Thyroid gland (tissue), 4 donors: ENCODE data around the gene LDB2. TPM values are rescaled to one million over a fixed set of nuclear protein-coding genes. Genes with fewer than 3 reads are reported as not detected.

Experiments used
- DNase-seq, 2 donors: peaks; one replicate each; pipeline ENCODE4 v3.0.0-alpha.2; 2019
- H3K27ac ChIP-seq, 3 donors: fragments of 200-600 bp; sonication (generic); 1 replicate in 2 of 3; 2 replicates in 1 of 3; pipeline ENCODE4 v1.5.1; 2016 to 2019; ENCODE audit warnings: mild to moderate bottlenecking in 1 of 3, moderate library complexity in 1 of 3
- H3K27me3 ChIP-seq: fragments of 200-600 bp; sonication (generic); one replicate; pipeline ENCODE4 v1.5.1; 2019
- H3K36me3 ChIP-seq, 2 donors: fragments of 200-600 bp; sonication (generic); one replicate each; pipeline ENCODE4 v1.5.1; 2016 to 2019
- H3K4me1 ChIP-seq, 2 donors: fragments of 200-600 bp; sonication (generic); one replicate each; pipeline ENCODE4 v1.5.1; 2017 to 2019
- H3K4me3 ChIP-seq, 3 donors: fragments of 200-600 bp; sonication (generic); replicated peaks in 1 of 3; 1 replicate in 2 of 3; 2 replicates in 1 of 3; pipeline ENCODE4 v1.5.1; 2016; ENCODE audit warnings: mild to moderate bottlenecking in 1 of 3
- H3K9me3 ChIP-seq: fragments of 200-600 bp; sonication (generic); one replicate; pipeline ENCODE4 v1.5.1; 2017
- POLR2A ChIP-seq, 2 donors: fragments of 450-650 bp; IDR thresholded peaks; one replicate each; pipeline ENCODE4 v1.6.1; 2017; ENCODE audit warnings: antibody characterized with exemption in 2 of 2, mild to moderate bottlenecking in 2 of 2, moderate library complexity in 1 of 2
- WGBS, 2 donors: methylation state at CpG; one replicate each; pipeline ENCODE4 v1.1.5; 2017; 5-methylcytosine and 5-hydroxymethylcytosine counted together
- intact Hi-C: fragments of 100-400 bp; cut with DNase I; formaldehyde crosslinking; loops from one replicate; pipeline ENCODE4 v1.15.1; 2023
- total RNA-seq, 4 donors: library from RNA; depleted of rRNA; stranded (reverse); fragments of >200 nt; gene quantifications; one replicate each; pipeline ENCODE4 v1.2.3, GENCODE V29; 2016
- TF ChIP-seq, protein P1 (sequence below), 6 experiments: fragments of 200-600 bp in 3 of 6; fragments of 450-650 bp in 3 of 6; sonication (generic) in 3 of 6; IDR thresholded peaks; one replicate each; pipeline ENCODE4 v1.5.1; 2016 to 2019; ENCODE audit warnings: antibody characterized with exemption in 6 of 6, mild to moderate bottlenecking in 2 of 6, inconsistent platforms in 1 of 6, moderate library complexity in 1 of 6

Gene LDB2
- total RNA-seq, 4 donors from 2014 or later, result 19.9 to 71.5 (median 41.1) TPM

DNA sequence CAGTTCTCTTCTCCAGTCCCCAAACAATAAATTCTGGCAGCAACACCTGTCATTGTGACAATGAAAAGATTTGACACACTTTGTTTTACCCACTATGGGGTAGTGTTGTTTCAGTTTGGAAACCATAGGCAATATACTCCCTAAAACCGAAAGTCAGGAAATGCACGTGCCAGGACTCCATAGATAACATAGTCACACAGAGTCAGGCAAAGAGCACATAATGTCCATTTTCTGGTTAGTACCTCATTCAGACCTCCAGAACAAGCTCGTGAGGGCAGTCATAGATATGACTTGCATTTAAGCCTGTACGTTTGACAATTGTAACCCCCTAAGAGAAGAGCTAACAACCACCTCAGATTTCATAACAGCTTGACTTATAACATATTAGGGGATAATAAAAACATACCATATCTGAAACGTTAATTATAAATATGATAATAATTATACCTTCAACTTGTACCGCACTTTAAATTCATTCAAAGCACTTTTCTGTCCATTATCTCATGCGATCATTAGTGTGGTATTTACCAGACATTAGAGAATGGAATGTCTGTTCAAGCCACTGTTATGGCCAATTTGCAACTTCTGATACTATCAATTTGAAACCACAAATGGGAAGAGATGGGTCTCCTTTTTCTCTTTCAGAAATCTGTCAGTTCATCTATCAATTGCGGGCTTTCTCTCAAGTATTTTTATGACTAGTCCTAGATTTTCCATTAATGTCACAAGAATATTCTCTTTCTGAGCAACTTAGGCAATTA, 147.4 kb downstream of the LDB2 start:
- H3K27ac ChIP-seq, result no peak overlapping the region
- no peak for TF ChIP-seq POLR2A (IDR thresholded peaks at IDR 0.05)
- TF ChIP-seq, protein P1, sequence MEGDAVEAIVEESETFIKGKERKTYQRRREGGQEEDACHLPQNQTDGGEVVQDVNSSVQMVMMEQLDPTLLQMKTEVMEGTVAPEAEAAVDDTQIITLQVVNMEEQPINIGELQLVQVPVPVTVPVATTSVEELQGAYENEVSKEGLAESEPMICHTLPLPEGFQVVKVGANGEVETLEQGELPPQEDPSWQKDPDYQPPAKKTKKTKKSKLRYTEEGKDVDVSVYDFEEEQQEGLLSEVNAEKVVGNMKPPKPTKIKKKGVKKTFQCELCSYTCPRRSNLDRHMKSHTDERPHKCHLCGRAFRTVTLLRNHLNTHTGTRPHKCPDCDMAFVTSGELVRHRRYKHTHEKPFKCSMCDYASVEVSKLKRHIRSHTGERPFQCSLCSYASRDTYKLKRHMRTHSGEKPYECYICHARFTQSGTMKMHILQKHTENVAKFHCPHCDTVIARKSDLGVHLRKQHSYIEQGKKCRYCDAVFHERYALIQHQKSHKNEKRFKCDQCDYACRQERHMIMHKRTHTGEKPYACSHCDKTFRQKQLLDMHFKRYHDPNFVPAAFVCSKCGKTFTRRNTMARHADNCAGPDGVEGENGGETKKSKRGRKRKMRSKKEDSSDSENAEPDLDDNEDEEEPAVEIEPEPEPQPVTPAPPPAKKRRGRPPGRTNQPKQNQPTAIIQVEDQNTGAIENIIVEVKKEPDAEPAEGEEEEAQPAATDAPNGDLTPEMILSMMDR (IDR thresholded peaks at IDR 0.05), result no peak
- intact Hi-C loops, result no loop called here
- DNase-seq, result no peak
- H3K4me1 ChIP-seq, result no peaks in the 10 kb centered on the region
- H3K27me3 ChIP-seq, result no peaks in the 10 kb centered on the region
- H3K9me3 ChIP-seq, result no peaks in the 10 kb centered on the region
- 71 to 84% methylated on average over 8 of the region's 8 CpGs for WGBS, 2 donors
- no peaks in the 10 kb centered on the region for H3K36me3 ChIP-seq
- no peak overlapping the region for H3K4me3 ChIP-seq

DNA sequence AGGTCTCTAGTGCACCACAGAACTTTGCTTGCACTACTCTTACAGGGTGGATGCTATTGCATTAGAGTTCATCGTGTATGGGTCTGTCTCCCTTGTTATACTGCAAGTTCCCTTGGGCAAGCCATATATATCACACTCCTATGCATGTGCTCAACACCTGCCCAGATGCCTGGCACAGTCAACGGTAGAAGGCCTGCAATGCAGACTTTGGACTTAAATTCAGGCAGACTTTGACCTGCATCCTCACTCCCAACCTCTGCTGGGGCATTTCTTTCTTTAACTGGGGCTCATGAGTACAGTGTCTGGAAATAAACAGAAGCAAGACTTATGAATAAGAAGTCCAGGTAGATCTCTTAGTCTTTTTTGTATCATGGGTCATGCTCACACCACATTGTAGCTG, 148.2 kb downstream of the LDB2 start:
- no peak overlapping the region for H3K4me3 ChIP-seq
- TF ChIP-seq, protein P1 (IDR thresholded peaks at IDR 0.05), result no peak
- no peak for TF ChIP-seq POLR2A (IDR thresholded peaks at IDR 0.05)
- no peaks in the 10 kb centered on the region for H3K36me3 ChIP-seq
- intact Hi-C loops, result no loop called here
- no peaks in the 10 kb centered on the region for H3K27me3 ChIP-seq
- DNase-seq, result no peak
- no peaks in the 10 kb centered on the region for H3K4me1 ChIP-seq
- H3K9me3 ChIP-seq, result no peaks in the 10 kb centered on the region
- H3K27ac ChIP-seq, result no peak overlapping the region
- 98 to 100% methylated on average over 2 of the region's 2 CpGs for WGBS, 2 donors

GRCh38 chr4:16745887-16746286, 152.6 kb downstream of the LDB2 start:
- intact Hi-C loops, result no loop called here
- no peak for TF ChIP-seq POLR2A (IDR thresholded peaks at IDR 0.05)
- TF ChIP-seq, protein P1 (IDR thresholded peaks at IDR 0.05), result no peak
- H3K36me3 ChIP-seq, result no peaks in the 10 kb centered on the region
- 96 to 97% methylated on average over 3 of the region's 3 CpGs for whole genome bisulfite sequencing, 2 donors
- no peaks in the 10 kb centered on the region for H3K9me3 ChIP-seq
- no peaks in the 10 kb centered on the region for H3K27me3 ChIP-seq
- no peak for DNase-seq
- H3K4me3 ChIP-seq, result no peak overlapping the region
- no peak overlapping the region for H3K27ac ChIP-seq
- no peaks in the 10 kb centered on the region for H3K4me1 ChIP-seq

GRCh38 chr4:16745009-16745635, 153.3 kb downstream of the LDB2 start:
- H3K9me3 ChIP-seq, result no peaks in the 10 kb centered on the region
- intact Hi-C loops, result no loop called here
- no peaks in the 10 kb centered on the region for H3K36me3 ChIP-seq
- H3K27me3 ChIP-seq, result no peaks in the 10 kb centered on the region
- H3K4me3 ChIP-seq, result no peak overlapping the region
- 55 to 65% methylated on average over 7 of the region's 7 CpGs for whole genome bisulfite sequencing, 2 donors
- TF ChIP-seq, protein P1 (IDR thresholded peaks at IDR 0.05), result no peak
- TF ChIP-seq POLR2A (IDR thresholded peaks at IDR 0.05), result no peak
- no peaks in the 10 kb centered on the region for H3K4me1 ChIP-seq
- H3K27ac ChIP-seq, result no peak overlapping the region
- DNase-seq, result peak; percentile 23 to 35

- intact Hi-C loops, result no loop called here
- Histone ChIP-seq H3K4me1 (no peaks in the 10 kb centered on the region), H3K27me3 (no peaks in the 10 kb centered on the region), H3K4me3 (no peak overlapping the region), H3K36me3 (no peaks in the 10 kb centered on the region), H3K27ac (no peak overlapping the region), H3K9me3 (no peaks in the 10 kb centered on the region)
- 89 to 90% methylated on average over 3 of the region's 3 CpGs for WGBS, 2 donors
- TF ChIP-seq, protein P1 (IDR thresholded peaks at IDR 0.05), result no peak
- TF ChIP-seq POLR2A (IDR thresholded peaks at IDR 0.05), result no peak
- DNase-seq, result no peak
Measured at GRCh38 chr4:16741287-16741686, 157.2 kb downstream of the LDB2 start.
